T-helper 1 cell treated with Interleukin-12 subunit alpha and Interleukin-12 subunit beta and Interleukin-4 antibody, amounts not matched to agents 30 ng/mL and 1 ng/mL, for 36 hours (primary cell): Measurements from ENCODE around the gene VSIG10L. TPM values are rescaled to one million over a fixed set of nuclear protein-coding genes. Genes with fewer than 3 reads are reported as not detected.

Experiments
- intact Hi-C: fragments of 100-400 bp; cut with micrococcal nuclease; formaldehyde crosslinking; loops from one replicate; pipeline ENCODE4 v1.15.1; 2024
- total RNA-seq: library from RNA; stranded (reverse); gene quantifications from 2 replicates; pipeline ENCODE4 v1.2.3, GENCODE V29; 2022

VSIG10L gene
- total RNA-seq: 1.0 and 1.2 TPM in 2 replicates

DNA sequence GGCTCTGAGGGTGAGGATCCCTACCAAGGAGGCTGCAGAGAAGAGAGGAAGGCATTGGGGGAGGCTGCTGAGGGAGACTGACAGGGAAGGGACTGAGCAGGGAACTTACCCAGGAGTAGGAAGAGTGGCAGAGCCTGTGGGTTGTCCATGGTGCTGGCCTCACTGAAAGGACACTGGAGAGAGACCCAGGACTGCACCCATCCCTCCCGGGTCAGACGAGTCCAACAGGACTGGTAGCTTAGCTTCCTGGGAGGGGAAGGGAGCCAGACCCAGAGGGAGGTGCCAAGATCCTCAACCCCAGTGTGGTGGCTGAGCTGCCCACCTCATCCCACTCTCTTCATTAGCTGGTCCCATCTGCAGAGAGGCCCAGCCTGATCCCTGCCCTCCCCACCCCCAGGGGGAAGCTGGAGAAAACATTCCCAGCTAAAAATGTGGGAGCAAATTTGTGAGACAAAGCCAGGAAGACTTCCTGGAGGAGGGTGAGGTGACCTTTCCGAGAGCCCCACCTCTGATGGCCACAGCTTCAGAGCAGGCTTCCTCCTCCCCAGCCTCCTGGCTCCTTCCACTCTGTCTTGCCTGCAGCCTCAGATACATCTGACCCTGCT lies at the start of gene VSIG10L:
VSIG10L (minus strand) TSS at position 164 of the 605 bp plus-strand sequence; CDS start at position 149, 15 bp downstream.
- intact Hi-C loops: no loop called here

DNA sequence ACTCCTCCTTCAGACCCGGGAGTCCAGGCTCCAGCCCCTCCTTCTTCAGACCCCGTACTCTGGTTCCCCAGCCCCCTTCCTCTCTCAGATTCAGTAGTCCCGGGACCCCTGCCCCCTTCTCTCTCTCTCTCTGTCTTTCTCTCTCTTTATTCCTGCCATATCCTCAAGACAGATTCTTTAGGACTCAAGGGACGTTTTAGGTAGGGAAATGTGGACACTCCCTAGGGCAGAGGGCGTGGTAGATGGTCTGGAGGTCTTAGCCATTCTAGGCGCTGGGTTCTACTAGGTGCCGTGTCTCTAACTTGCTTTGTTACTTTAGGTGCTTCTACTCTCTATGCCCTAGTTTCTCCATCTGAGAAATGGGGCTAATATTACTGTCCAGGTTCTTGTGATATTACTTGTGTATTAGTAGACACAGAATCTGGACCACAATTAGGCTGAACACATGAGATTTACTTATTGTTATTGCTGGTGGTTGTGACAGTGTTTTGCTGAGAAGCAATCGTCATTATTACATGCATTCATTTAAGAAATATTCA lies 49.2 kb upstream of the VSIG10L start:
- intact Hi-C loops: loop anchor here (10.0 kb wide), 3 partner anchors 124 to 586 kb away; partner anchors contain the start of gene ZNF649

DNA sequence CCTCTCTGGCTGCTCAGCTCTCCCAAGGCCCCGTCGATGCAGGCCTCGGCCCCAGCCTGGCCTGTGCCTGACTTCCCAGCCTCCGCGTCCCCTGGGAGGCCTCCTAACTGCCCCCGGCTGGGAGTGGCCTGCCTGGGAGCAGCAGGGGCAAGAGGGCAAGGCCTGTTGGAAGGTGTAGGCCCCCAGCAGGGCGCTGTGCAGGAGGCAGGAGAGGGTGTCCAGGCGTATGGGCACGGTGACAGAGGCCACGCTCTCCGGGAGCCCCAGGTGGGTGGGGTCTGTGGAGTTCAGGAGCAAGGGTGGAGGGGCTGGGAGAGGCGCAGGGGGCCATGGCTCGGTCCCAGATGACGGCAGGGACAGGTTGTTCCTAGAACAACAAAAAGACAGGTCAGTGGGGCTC lies 47.2 kb upstream of the VSIG10L start:
- intact Hi-C loops: no loop called here

DNA sequence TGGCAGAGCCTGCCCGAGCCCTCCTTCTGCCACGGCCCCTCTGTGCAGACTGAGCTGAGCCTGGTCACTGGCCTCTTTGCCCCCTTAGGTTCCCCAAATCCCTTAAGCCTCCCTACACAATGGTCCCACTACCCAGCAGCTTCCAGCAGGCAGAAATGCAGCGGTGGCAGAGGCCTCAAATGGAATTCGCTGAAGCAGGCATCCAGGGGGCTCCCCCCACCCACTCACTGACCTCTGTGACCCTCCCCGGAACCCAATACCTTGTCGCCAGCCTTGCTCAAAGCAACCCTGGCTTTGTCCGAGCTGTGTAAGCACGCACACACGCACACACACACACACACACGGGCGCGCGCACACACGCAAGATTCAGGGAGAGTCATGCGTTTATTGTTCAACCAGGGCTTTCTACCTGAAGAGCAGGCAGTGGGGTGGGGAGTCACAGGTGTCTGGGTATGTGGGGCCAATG lies 46.0 kb upstream of the VSIG10L start, which contains the start of gene LIM2:
LIM2 (minus strand) TSS at position 51 of the 466 bp plus-strand sequence. CDS start 531 bp downstream, outside the sequence.
- intact Hi-C loops: no loop called here

DNA sequence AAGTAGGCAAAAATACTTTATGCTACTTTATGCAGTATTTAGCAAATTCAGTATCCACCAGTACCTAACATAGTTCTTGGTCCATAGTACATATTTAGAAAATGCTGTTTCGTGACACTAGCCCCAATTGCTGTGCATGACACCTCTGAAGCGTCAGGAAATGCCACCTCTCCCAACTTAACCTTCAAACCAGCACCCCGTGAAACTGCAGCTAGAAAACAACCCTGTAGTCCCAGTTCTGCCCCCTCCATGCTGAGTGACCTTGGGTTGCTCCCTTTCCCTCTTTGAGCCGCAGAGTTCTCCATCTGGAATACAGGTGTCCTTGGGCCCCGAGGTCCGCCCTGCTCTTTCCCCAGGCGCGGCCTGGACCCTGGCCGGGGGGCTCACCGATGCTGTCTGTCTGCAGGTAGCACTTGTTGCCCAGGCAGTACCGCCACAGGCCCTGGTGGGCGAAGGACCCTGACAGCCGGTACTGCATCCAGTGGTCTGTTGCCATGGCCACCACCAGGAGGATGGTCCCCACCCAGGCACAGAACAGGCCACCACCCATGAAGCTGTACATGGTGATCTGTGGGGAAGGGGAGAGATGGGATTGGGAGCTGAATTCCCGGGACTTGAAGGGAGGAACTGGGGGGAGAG lies 45.1 kb upstream of the VSIG10L start:
- intact Hi-C loops: no loop called here

DNA sequence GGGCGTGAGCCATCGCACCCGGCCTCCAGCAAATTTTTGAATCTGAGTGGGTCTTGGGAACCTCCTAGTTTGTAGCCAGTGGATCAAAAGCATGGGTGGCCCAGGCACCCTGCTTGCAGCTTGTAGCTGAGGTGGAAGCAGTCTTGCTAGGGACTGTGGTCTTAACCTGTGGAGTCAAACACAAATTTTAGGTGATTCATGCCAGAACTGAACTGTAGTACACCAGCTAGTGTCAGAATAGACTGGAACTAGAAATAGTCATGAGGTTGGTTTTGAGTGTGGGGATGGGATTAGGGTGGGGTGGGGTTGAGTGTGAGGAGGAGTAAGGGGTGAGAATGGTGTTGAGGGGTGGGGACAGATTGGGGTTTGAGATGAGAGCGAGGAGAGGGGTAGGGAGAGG lies 40.1 kb upstream of the VSIG10L start:
- intact Hi-C loops: no loop called here

DNA sequence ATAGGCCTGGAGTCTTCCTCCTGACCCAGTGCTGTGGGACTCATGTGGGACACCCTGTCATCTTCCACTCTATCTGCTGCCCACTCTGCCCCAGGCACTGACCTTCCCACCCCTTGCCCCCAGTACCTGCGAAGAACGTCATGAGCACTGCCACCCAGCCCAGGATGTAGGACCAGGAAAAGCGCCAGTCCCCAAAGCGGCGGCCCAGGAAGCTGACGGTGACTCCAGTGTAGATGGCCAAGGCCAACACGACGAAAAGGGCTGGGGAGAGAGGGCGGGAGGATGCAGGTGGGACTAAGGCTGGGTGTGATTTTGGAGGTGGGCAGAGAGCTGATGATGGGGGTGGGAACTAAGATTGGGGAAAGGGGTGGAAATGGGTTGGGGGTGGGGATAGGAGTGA lies 38.4 kb upstream of the VSIG10L start:
- intact Hi-C loops: no loop called here

DNA sequence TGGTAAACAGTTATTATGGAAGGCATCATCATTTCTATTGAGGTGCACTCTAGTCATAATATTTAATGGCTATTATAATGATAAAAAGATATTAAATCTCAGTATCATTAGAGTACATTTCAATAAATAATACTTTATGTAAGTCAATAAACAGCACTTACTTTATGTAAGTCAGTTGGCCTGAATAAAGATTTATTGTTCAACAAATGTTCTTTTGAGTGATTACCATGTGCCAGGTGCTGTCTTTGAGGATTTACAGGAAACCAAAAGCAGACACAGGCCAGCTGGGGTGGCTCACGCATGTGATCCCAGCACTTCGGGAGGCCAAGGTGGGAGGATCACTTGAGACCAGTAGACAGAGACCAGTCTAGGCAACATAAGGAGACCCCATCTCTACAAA lies 35.5 kb upstream of the VSIG10L start:
- intact Hi-C loops: no loop called here

DNA sequence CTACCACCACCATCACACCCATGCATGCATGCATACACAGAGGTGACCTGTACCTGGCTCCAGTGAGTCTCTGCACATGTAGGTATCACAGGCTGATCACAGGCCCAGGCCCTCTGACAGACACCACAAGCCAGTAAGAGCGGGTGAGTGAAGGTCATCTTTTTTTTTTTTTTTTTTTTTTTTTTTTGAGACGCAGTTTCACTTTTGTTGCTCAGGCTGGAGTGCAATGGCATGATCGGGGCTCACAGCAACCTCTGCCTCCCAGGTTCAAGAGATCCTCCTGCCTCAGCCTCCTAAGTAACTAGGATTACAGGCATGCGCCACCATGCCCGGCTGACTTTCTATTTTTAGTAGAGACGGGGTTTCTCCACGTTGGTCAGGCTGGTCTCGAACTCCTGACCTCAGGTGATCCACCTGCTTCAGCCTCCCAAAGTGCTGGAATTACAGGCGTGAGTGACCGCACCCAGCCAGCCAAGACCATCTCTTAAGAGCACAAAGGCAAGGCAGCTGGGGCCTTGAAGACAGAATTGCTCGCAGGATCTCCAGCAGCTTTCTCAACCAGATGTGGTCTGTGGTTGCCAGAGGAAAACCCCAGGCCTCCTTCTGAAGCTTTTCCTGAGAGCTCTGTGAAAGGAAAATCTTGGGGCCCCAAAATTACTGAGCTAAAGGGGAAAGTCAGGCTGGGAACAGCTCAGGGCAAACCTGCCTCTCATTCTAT lies 33.7 kb upstream of the VSIG10L start:
- intact Hi-C loops: loop anchor here (1.0 kb wide), 1 partner anchor 19 kb away; no protein-coding TSS in a partner anchor

DNA sequence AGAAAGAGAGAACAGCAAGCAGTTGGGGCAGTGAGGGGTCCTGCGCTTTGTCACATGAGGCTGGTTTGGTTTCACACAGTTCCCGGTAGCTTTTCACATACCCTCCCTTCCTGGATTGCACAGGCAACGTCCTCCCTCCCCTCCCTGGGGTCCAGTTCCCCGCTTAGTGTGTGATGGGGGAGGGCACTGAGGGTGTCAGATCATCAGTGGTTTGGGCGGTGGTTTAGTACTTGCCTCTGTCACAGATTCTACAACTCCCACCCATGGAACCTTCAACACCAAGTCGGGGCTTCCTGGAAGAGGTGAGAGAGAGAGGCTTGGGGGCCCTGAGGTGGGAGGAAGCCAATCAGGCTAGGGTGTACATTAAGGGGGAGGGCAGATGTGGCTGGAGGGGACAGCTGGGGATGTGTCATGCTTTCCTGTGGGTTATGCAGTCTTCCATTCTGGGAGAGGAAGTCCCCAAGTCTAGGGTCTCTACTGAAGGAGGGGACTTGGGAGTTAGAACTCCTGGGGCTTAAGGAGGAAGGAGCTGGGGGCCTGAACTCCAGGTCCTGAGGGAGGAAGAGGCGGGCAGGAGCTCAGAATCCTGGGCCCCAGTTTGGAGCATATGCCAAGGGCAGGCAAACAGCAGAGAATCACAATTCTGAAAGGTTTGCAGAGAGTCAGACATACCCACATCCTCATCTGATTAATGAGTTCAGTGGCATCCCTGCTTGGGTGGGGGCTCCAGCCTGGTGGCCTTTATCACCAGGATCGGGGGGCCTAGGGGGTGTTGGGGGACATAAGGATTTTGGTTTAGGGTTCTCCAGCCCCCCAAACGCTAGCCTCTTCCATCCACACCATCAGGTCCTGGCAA lies 30.9 kb upstream of the VSIG10L start, which contains the start of gene NKG7:
NKG7 (minus strand) TSS at position 6 of the 856 bp plus-strand sequence. CDS start 119 bp downstream, outside the sequence.
- intact Hi-C loops: no loop called here

DNA sequence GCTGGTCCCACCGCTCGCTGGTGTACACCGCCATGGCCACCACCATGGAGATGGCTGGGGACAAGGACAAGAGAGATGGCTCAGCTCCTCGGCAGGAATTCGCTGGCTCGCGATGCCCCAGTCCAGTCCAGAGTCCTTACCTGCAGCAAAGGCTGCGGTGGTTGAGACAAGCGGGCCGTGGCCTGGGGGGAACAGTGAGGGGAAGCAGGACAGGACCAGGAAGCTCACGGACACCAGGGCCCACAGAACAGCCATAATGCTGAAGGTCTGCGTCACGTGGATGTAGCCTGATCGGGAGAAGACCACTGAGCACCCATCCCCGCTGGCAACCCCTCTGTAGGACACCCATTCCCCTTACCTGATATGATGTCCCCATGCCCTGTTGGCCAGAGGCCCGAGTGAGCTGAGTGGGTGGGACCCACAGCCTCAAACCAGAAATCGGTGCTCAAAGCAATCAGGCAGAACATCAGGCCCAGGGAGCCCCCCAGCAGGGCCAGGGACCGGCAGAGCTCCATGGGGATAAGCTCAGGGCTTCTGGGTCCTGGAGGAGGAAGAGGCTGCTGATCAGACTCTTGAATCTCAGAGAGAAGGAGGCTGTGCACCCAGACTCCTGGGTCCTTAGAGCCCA lies 30.2 kb upstream of the VSIG10L start:
- intact Hi-C loops: no loop called here

DNA sequence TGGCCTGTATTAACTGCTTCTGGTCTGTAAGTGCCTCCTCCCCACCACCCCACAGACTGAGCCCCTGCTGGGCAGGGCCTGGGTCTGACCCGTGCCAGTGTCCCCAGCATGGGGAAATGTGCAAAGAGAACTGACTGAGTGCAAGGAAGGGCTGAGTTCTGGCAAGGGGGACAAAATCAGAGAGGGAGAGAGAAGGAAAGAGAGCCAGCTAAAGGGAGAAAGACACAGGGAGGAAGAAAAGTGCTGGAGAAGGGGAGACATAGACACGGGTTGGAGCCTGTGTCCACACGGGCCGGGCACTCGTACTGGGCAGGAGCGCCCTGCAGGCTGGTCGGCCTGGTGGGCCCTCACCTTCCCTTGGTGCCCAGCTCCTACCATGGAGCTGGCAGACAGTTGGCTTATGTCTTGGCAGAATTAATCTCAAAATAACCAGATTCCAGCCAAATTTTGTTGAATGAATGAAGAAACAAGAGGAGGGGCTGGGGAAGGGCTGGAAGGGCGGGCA lies 29.3 kb upstream of the VSIG10L start:
- intact Hi-C loops: no loop called here

DNA sequence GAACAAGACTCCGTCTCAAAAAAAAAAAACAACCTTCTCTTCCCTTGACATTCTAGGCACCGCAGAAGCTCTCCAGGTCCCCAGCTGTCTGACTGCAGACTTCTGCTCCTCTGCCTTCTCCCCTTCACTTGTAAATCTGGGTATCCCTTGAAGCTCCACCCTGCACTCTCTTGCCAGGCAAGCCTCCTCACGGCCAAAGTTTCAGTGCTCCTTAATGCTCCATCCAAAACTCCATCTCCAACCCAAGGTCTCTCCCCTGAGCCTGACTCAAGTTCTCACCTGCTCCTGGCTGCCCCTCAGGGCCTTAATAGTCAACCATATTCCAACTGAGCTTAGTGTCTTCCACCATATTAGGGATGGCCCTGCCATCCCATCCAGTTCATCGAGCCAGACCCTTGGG lies 28.3 kb upstream of the VSIG10L start:
- intact Hi-C loops: no loop called here

DNA sequence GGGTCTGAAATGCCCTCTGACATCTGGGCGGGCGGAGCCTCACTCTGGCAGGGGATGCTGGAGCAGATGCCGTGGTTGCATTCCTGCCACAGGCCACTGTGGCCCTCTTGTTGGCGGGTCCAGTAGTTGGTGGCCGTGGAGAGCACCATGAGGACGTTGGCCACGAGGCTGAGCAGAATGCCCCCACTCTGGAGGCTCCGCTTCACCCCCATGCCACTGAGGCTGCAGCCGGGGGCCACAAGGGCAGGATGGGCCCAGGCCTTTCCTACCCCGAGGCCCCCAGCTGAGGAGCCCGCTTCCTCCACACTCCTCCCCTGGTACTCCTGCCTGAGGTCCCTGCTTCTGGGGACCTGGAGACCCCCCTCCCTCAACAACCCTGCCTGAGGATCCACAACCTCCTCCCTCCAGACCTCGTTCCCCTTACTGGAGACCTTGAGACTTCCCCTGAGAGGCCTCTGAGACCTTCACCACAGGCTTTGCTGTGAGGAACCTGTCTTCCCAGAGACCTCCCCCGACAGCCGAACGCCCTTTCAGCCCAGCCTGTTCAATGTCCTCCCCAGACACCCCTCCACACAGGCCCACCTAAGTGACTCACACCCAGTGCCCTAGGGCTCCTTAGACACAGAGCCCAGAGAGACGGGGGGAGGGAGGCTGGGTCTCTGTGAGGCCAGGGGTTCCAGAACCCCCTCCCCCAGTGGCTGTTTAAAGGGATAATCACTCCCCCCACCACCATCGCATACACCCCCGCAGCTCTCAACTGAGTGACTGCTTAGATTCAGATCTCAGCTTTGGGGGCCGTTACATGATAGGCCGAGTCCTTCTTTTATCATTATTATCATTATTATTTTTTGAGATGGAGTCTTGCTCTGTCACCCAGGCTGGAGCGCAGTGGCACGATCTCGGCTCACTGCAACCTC lies 26.7 kb upstream of the VSIG10L start, which contains the start of gene CLDND2:
CLDND2 (minus strand) TSS at position 638 of the 917 bp plus-strand sequence; CDS start at position 212, 426 bp downstream.
- intact Hi-C loops: loop anchor here (10.0 kb wide), 1 partner anchor 1034 kb away; no protein-coding TSS in a partner anchor

DNA sequence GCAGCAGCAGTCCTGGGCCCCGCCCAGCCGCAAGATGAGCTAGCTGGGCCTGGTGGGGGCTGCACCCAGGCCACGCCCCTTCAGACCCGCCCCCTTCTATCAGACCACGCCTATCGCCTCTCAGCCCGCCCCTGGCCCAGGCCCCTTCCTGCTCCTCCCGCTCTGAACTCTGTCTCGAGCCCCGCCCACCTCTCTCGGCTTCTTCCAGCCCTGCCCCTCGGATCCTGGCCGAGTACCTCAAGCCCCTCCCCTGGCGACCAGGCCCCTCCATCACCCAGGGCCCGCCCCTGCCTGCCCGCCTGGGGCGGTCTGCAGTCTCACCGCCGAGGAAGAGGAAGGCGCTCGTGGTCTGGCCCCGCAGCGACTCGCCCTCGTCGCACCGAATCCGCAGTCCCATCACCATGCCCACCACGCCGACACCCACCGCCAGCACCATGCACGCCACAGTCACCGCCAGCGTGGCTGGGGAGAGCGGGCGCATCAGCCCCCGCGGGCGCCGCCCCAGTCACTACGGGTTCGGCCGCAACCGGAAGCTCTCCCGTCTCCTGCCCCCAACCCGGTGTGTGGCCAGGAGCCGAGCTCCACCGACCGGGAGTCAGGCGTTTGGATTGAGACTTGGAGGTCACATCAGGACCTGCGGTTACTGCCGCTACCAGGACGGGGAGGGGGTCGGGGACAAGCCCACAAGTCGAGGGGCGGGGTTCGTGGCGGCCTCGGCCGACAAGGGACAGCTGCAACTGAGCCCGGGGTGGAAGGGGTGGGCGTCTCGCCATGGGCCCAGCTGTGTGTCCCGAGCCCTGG lies 25.8 kb upstream of the VSIG10L start:
- intact Hi-C loops: loop anchor here (1.0 to 10.0 kb wide), 6 partner anchors 27 to 1033 kb away; partner anchors contain the start of gene CTU1

DNA sequence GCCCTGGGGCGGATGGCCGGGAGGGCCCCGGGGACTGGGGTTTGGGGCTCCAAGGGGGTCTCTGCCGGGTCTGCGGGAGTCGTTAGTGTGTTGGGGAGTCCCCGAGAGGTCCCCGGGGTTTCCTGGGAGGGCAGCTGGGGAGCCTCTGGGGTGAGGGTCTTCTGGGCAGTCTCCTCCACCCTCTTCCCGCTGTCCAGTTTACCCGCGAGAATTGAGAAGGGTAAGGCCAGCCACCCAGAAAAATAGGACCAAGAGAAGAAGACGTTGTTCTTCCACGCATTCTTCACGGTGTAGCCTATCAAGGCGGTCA lies 25.3 kb upstream of the VSIG10L start:
- intact Hi-C loops: loop anchor here (1.0 to 10.0 kb wide), 6 partner anchors 27 to 1032 kb away; partner anchors contain the start of gene CTU1

DNA sequence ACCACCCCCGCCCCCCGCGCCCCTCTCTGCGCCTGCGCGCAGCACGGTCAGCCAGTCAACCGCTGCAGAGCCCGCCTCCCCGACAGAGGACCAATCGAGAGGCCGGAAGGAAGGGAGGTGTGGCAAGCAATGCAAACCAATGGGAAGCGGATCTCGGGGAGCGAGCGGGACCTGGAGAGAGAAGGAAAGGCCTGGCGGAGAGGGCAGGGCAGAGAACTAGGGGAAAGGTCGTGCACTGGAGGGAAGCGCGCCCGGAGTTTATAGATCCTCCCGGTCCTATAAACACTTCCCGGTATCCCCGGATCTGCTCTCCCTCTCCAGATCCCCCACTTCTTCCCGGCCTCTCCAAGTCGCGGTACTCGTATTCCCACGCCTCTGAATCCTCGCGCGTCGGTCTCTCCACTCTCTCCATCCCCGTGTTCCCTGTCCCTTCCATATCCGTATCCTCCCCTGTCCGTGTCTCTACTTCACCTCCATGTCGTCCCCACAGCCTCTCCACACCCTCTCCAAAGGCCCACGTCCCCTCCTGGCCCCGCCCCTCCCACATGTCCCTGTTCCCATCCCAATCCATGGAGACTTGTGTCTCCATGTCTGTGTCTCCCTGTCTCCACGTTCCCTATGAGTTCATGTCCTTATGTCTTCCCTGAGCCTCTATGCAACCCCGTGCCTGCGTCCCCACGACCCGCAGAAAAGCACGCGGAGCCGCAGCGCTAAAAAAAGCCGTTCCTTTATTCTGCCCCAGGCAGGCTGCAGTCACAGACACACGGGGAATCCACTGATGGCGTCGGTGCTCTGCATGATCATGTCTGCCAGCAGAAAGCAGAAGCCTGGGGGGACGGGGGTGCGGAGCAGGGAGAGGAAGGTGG lies 24.7 kb upstream of the VSIG10L start:
- intact Hi-C loops: loop anchor here (1.0 to 10.0 kb wide), 8 partner anchors 27 to 1032 kb away; partner anchors contain the start of gene CTU1
